OCI-LY7 (cell line): Measurements from ENCODE around the gene ANKRA2. TPM values are rescaled to one million over a fixed set of nuclear protein-coding genes. Genes with fewer than 3 reads are reported as not detected.

Source experiments
- BruUV-seq: library from RNA; stranded (reverse); fragments of 400-500 nt; replicated peaks from 2 replicates; lab custom pipeline; 2021; lab: Mats Ljungman, UMichigan
- CTCF ChIA-PET: fragments of 300-600 bp; sonication (Branson Sonifier 250); formaldehyde crosslinking; loops from one replicate; lab custom pipeline; 2022; ENCODE audit warnings: antibody characterized with exemption; ENCODE audit not compliant: unreplicated experiment; lab: Charles Lee
- POLR2A ChIA-PET: fragments of 300-600 bp; sonication (Branson Sonifier 250); formaldehyde crosslinking; loops from one replicate; lab custom pipeline; 2022; ENCODE audit warnings: antibody characterized with exemption; lab: Charles Lee
- DNase-seq: peaks from one replicate; pipeline ENCODE4 v3.0.0-alpha.2; 2015; ENCODE audit warnings: low spot score
- H2AFZ ChIP-seq: fragments of 200-600 bp; sonication (generic), shearing (Covaris generic); 2 replicates; pipeline ENCODE4 v1.6.1; 2014; ENCODE audit warnings: mild to moderate bottlenecking, antibody characterized with exemption, low read length, moderate library complexity
- H3K27ac ChIP-seq: fragments of 200-600 bp; sonication (generic); 2 replicates; pipeline ENCODE4 v1.5.1; 2014; ENCODE audit warnings: mixed run types, low read depth, mild to moderate bottlenecking, moderate library complexity, low read length, inconsistent platforms; ENCODE audit not compliant: poor library complexity, severe bottlenecking
- H3K36me3 ChIP-seq: fragments of 200-600 bp; sonication (generic); 2 replicates; pipeline ENCODE4 v1.6.1; 2014; ENCODE audit warnings: mild to moderate bottlenecking, antibody characterized with exemption, low read length, moderate library complexity, mixed read lengths; ENCODE audit not compliant: insufficient read depth
- H3K4me1 ChIP-seq: fragments of 200-600 bp; sonication (generic); 2 replicates; pipeline ENCODE4 v1.5.1; 2014; ENCODE audit warnings: mild to moderate bottlenecking, low read length; ENCODE audit not compliant: insufficient read depth, poor library complexity, severe bottlenecking
- H3K4me2 ChIP-seq: fragments of 200-600 bp; sonication (generic); 2 replicates; pipeline ENCODE4 v1.6.1; 2014; ENCODE audit warnings: mild to moderate bottlenecking, low read length
- H3K4me3 ChIP-seq: fragments of 200-600 bp; sonication (generic); 2 replicates; pipeline ENCODE4 v1.5.1; 2014; ENCODE audit warnings: mild to moderate bottlenecking, low read depth, low read length; ENCODE audit not compliant: poor library complexity, severe bottlenecking
- H3K79me2 ChIP-seq: fragments of 200-600 bp; sonication (generic); 2 replicates; pipeline ENCODE4 v1.6.1; 2016; ENCODE audit warnings: low read depth, mild to moderate bottlenecking, low read length, moderate library complexity, mixed read lengths; ENCODE audit not compliant: insufficient read depth
- H3K9me2 ChIP-seq: fragments of 200-600 bp; sonication (generic); 2 replicates; pipeline ENCODE4 v1.6.1; 2016; ENCODE audit warnings: mild to moderate bottlenecking, low read length, mixed read lengths; ENCODE audit not compliant: insufficient read depth
- H3K9me3 ChIP-seq: fragments of 200-600 bp; sonication (generic); 2 replicates; pipeline ENCODE4 v1.6.1; 2014; ENCODE audit warnings: mild to moderate bottlenecking, mixed run types, low read length, mixed read lengths
- H4K20me1 ChIP-seq: fragments of 200-600 bp; sonication (generic); 2 replicates; pipeline ENCODE4 v1.6.1; 2014; ENCODE audit warnings: mild to moderate bottlenecking, antibody characterized with exemption, low read length, moderate library complexity, mixed read lengths; ENCODE audit not compliant: insufficient read depth
- CTCF ChIP-seq: fragments of 200-600 bp; sonication (generic); conservative IDR thresholded peaks from 2 replicates; pipeline ENCODE4 v1.5.1; 2014; ENCODE audit warnings: mild to moderate bottlenecking, antibody characterized with exemption, low read length, moderate library complexity, mixed read lengths
- EZH2phosphoT487 ChIP-seq: fragments of 200-600 bp; sonication (generic); IDR thresholded peaks from 2 replicates; pipeline ENCODE4 v1.6.1; 2018; ENCODE audit warnings: low read depth, borderline replicate concordance, mild to moderate bottlenecking, mixed run types, antibody characterized with exemption, low read length, moderate library complexity, mixed read lengths
- intact Hi-C: fragments of 100-400 bp; cut with micrococcal nuclease; formaldehyde crosslinking; loops from one replicate; pipeline ENCODE4 v1.10.0; 2022; ENCODE audit not compliant: unreplicated experiment
- total RNA-seq, 2 experiments: library from RNA; depleted of rRNA in 1 of 2; stranded (reverse); fragments of >200 nt in 1 of 2; shearing (Covaris generic) in 1 of 2; gene quantifications; 2 replicates each; pipeline ENCODE4 v1.2.3, GENCODE V29; 2014 to 2022

ANKRA2 gene
- total RNA-seq, 2 experiments from 2014 or later = 13.1 to 17.5 TPM

GRCh38 chr5:73519531-73520283 lies 45.7 kb downstream of the ANKRA2 start:
- peak; percentile 82 for TF ChIP-seq CTCF
- TF ChIP-seq EZH2phosphoT487 = no peak
- Histone ChIP-seq H3K36me3 (no peaks in the 10 kb centered on the region), H3K4me3 (peak overlapping the region; percentile 30), H2AFZ (peak overlapping the region; percentile 89), H3K9me3 (no peaks in the 10 kb centered on the region), H3K9me2 (no peaks in the 10 kb centered on the region), H3K79me2 (no peaks in the 10 kb centered on the region), H4K20me1 (no peaks in the 10 kb centered on the region), H3K4me2 (peak overlapping the region; percentile 60), H3K4me1 (peaks cover 5% of the 10 kb centered on the region), H3K27ac (no peak overlapping the region)
- peak; percentile 85 for DNase-seq
- CTCF ChIA-PET = no interaction called here
- no TSS peak for BruUV-seq
- POLR2A ChIA-PET = interaction anchor here (0.6 to 1.0 kb wide), 3 partner anchors 17 to 424 kb away, joined by 3 read pairs; partner anchors contain the start of gene ANKRA2
- intact Hi-C loops = loop anchor here (1.0 kb wide), 1 partner anchor 17 kb away; no protein-coding TSS in a partner anchor

GRCh38 chr5:73515232-73515631 lies 50.2 kb downstream of the ANKRA2 start:
- CTCF ChIA-PET = no interaction called here
- DNase-seq = no peak
- peaks cover 5% of the 10 kb centered on the region for H3K4me1 ChIP-seq
- no peak for TF ChIP-seq EZH2phosphoT487
- no peak for TF ChIP-seq CTCF
- intact Hi-C loops = no loop called here
- no peak overlapping the region for H3K4me2 ChIP-seq
- BruUV-seq = no TSS peak
- no peak overlapping the region for H3K27ac ChIP-seq
- no peak overlapping the region for H3K4me3 ChIP-seq
- H3K9me2 ChIP-seq = no peaks in the 10 kb centered on the region
- H3K36me3 ChIP-seq = no peaks in the 10 kb centered on the region
- POLR2A ChIA-PET = interaction anchor here (1.0 to 1.5 kb wide), 2 partner anchors 15 to 22 kb away, joined by 3 read pairs; no protein-coding TSS in a partner anchor
- no peaks in the 10 kb centered on the region for H4K20me1 ChIP-seq
- no peaks in the 10 kb centered on the region for H3K9me3 ChIP-seq
- H3K79me2 ChIP-seq = no peaks in the 10 kb centered on the region
- no peak overlapping the region for H2AFZ ChIP-seq

GRCh38 chr5:73514418-73514817 lies 51.0 kb downstream of the ANKRA2 start:
- ChIA-PET CTCF (no interaction called here), POLR2A (interaction anchor here (1.5 kb wide), 1 partner anchor 15 kb away, joined by 3 read pairs; no protein-coding TSS in a partner anchor)
- BruUV-seq = no TSS peak
- H4K20me1 ChIP-seq = no peaks in the 10 kb centered on the region
- no peaks in the 10 kb centered on the region for H3K36me3 ChIP-seq
- no peaks in the 10 kb centered on the region for H3K9me3 ChIP-seq
- no peaks in the 10 kb centered on the region for H3K9me2 ChIP-seq
- no peak overlapping the region for H2AFZ ChIP-seq
- no peak overlapping the region for H3K27ac ChIP-seq
- no peak overlapping the region for H3K4me2 ChIP-seq
- intact Hi-C loops = no loop called here
- peaks cover 4% of the 10 kb centered on the region for H3K4me1 ChIP-seq
- no peak for TF ChIP-seq EZH2phosphoT487
- TF ChIP-seq CTCF = no peak
- DNase-seq = no peak
- H3K4me3 ChIP-seq = no peak overlapping the region
- no peaks in the 10 kb centered on the region for H3K79me2 ChIP-seq
